Effector memory CD4-positive, alpha-beta T cell (primary cell): ENCODE data around the gene RANBP3.

Experiments
- DNase-seq, 3 donors: peaks; one replicate each; pipeline ENCODE4 v3.0.0-alpha.2; 2020
- H3K27ac ChIP-seq: 2 replicates; pipeline ENCODE4 v1.7.0; 2013; ENCODE audit warnings: mild to moderate bottlenecking, low read length, moderate library complexity; ENCODE audit not compliant: insufficient read depth, poor library complexity, severe bottlenecking
- H3K27me3 ChIP-seq: replicated peaks from 2 replicates; pipeline ENCODE4 v1.7.0; 2013; ENCODE audit warnings: mild to moderate bottlenecking, low read length; ENCODE audit not compliant: insufficient read depth, control insufficient read depth, poor library complexity, severe bottlenecking
- H3K36me3 ChIP-seq: 2 replicates; pipeline ENCODE4 v1.7.0; 2013; ENCODE audit warnings: mild to moderate bottlenecking, low read length, moderate library complexity; ENCODE audit not compliant: control insufficient read depth, insufficient read depth
- H3K4me1 ChIP-seq: 2 replicates; pipeline ENCODE4 v1.7.0; 2013; ENCODE audit warnings: low read length, mild to moderate bottlenecking; ENCODE audit not compliant: control insufficient read depth, insufficient read depth, poor library complexity, severe bottlenecking
- H3K4me3 ChIP-seq: 2 replicates; pipeline ENCODE4 v1.7.0; 2013; ENCODE audit warnings: low read length, low read depth, mild to moderate bottlenecking; ENCODE audit not compliant: insufficient read depth, poor library complexity, severe bottlenecking
- H3K9me3 ChIP-seq: 2 replicates; pipeline ENCODE4 v1.7.0; 2013; ENCODE audit warnings: mild to moderate bottlenecking, low read length, moderate library complexity; ENCODE audit not compliant: control insufficient read depth

The RANBP3 gene

DNA sequence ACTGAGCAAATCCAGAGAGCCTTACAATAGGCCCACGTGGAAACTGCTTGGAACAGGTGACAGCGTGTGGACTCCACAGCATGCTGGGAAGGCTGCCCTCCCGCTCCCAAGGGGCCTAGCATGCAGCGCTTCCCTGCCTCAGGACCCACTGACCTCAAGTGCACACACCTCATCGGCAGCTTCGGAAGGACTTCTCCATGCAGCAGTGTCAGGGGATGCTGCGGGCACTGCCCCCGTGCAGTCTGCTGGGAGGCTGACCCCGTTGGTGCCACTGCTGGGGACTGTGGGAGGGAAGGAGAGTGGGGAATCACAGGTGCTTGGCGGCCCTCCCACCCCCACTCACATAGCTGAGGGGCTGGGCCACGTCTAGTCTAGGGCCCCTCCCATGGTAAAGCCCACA lies 46.7 kb downstream of the RANBP3 start:
- DNase-seq, result no peak
- no peaks in the 10 kb centered on the region for H3K27me3 ChIP-seq
- no peaks in the 10 kb centered on the region for H3K9me3 ChIP-seq
- no peaks in the 10 kb centered on the region for H3K4me1 ChIP-seq
- H3K27ac ChIP-seq, result no peak overlapping the region
- no peak overlapping the region for H3K4me3 ChIP-seq
- H3K36me3 ChIP-seq, result peaks cover 80% of the 10 kb centered on the region

DNA sequence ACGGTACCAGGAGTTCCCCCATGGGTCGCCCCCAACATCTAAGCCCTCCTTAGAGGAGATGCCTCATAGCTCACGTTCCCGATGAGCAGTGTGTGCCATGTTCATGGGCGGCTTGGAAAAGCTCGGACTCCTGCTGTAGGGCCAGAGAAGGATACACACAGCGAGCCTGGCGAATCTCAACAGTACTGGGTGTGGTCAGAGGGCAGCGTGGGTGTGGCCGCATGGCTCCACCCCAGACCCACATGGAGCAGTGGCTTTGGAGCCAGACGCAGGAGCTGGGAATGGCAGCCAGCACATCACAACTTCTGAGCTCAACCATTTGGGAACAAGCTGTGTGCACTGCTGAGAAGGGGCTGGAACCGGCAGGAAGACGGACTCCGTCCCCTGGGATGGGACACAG lies 48.3 kb downstream of the RANBP3 start:
- H3K27ac ChIP-seq, result no peak overlapping the region
- H3K4me3 ChIP-seq, result no peak overlapping the region
- DNase-seq, result no peak
- H3K36me3 ChIP-seq, result peaks cover 85% of the 10 kb centered on the region
- no peaks in the 10 kb centered on the region for H3K9me3 ChIP-seq
- no peaks in the 10 kb centered on the region for H3K27me3 ChIP-seq
- H3K4me1 ChIP-seq, result no peaks in the 10 kb centered on the region

DNA sequence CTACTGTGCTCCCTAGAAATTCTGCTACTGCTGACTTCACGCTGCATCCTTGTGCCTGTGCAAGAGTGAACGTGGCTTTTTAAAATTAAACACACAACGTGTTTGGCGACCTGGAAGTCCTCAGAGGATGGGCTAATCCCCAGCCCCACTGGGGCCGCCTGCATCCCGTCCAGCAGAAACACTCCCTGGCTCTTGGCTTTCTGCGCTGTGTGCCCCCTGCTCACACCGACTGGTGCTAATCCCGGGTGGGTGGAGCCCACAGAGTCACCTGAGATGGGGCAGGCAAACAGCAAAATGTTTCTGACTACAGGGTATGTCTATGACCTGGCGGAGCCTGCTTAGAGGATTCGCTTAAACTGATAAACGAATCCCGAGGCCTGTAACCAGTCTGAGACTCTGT lies 48.8 kb downstream of the RANBP3 start:
- no peak overlapping the region for H3K27ac ChIP-seq
- no peak overlapping the region for H3K4me3 ChIP-seq
- no peak for DNase-seq
- peaks cover 89% of the 10 kb centered on the region for H3K36me3 ChIP-seq
- H3K9me3 ChIP-seq, result no peaks in the 10 kb centered on the region
- H3K27me3 ChIP-seq, result no peaks in the 10 kb centered on the region
- H3K4me1 ChIP-seq, result no peaks in the 10 kb centered on the region

DNA sequence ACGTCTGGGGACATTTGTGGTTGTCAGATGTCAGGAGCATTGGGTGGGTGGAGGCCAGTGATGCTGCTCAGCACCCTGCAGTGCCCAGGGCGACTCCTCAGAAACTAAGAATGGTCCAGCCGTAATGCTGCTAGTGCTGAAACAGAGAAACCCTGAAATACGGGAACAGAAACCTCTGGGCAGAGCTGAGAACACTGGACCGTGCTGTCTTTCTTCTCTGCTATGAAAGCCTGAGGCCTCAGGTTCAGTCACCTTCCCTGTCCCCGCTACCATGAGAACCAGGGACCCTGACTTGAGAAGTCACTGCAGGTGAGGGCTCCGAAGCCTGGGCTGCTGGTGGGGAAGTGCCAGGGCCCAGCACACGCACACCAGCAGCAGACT lies 50.5 kb downstream of the RANBP3 start:
- no peaks in the 10 kb centered on the region for H3K27me3 ChIP-seq
- H3K4me3 ChIP-seq, result no peak overlapping the region
- no peak for DNase-seq
- peaks cover 97% of the 10 kb centered on the region for H3K36me3 ChIP-seq
- H3K9me3 ChIP-seq, result no peaks in the 10 kb centered on the region
- no peak overlapping the region for H3K27ac ChIP-seq
- H3K4me1 ChIP-seq, result no peaks in the 10 kb centered on the region

DNA sequence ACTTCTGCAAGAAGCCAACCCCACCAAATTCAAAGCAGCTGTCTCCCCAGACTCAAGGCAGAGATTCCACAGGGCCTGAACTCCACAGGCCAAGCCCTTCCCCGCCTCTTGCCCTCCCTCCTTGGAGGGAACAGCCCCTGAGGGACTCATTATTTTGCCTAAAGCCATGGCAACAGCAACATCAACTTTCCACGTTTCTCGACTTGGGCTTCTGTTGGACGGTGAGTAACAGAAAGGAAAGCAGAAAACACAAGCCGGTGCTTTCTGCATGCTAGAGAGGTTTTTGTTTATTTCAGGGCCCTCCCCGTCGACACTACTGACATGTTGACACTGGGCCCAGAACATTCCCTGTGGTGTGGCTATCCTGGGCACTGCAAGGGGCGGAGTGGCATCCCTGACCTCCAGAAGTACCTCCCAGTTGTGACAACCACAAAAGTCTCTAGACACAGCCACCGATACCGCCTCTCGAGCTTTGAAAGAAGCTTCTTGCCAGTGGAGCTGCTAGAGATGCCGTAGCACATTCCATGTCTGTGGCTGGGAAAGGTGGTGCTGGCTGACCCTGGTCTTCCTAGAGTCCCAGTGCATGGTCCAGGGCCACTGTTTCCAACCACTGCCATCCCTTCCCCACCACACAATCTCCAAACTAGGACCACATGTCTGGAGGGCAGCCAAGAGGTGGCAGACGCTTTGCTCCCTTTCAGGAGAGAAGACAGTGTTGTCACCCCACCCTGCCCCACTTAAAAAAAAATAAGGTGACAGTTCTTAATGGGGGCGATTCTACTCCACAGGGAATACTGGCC lies 51.1 kb downstream of the RANBP3 start:
- no peak for DNase-seq
- Histone ChIP-seq H3K27ac (no peak overlapping the region), H3K4me3 (no peak overlapping the region), H3K27me3 (no peaks in the 10 kb centered on the region), H3K9me3 (no peaks in the 10 kb centered on the region), H3K36me3 (peaks cover 98% of the 10 kb centered on the region), H3K4me1 (no peaks in the 10 kb centered on the region)

DNA sequence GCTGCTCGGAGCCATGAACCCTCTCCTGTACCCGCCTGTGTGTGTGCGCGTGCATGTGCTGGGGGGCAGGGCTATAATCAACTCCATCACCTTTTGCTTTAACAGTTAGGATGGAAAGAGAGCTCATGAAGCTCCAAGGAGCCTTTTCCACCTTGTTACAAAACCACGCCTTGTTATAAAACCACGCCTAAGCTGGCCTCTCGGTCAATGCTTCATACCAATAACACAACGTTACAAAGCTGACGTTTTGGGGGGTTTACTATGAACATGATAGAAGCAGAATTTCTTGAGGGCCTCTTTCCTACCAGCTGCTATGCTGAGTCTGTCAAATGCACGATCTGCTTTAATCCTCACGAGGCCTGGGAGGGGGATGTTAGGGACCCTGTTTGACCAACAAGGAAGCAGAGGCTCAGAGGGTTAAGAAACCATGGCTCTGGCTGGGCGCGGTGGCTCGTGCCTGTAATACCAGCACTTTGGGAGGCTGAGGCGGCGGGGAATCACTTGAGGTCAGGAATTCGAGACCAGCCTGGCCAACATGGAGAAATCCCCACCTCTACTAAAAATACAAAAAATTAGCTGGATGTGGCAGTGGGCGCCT lies 52.0 kb downstream of the RANBP3 start:
- peaks cover 98% of the 10 kb centered on the region for H3K36me3 ChIP-seq
- no peaks in the 10 kb centered on the region for H3K9me3 ChIP-seq
- no peaks in the 10 kb centered on the region for H3K27me3 ChIP-seq
- no peak for DNase-seq
- no peak overlapping the region for H3K4me3 ChIP-seq
- no peak overlapping the region for H3K27ac ChIP-seq
- no peaks in the 10 kb centered on the region for H3K4me1 ChIP-seq

DNA sequence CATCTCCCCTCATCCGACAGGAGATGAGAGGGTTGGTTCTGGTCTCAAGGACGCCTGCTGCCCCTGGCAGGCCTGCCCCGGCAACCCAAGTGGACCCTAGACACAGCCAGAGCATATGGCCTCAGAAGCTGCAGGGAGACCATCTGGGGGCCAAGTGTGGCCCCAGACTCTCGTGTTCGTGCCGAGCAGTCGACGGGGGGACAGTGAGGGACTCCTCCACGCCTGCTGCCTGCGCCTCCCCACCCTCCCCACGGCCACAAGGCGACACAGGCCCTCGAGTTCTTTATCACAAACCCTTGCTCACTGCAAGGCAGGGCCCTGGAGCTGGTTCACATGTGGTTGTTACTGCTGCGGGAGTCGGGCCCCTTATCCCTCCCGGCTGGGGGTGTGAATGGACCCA lies 54.6 kb downstream of the RANBP3 start:
- Histone ChIP-seq H3K27ac (no peak overlapping the region), H3K4me3 (no peak overlapping the region), H3K27me3 (no peaks in the 10 kb centered on the region), H3K36me3 (peaks cover 99% of the 10 kb centered on the region), H3K4me1 (no peaks in the 10 kb centered on the region), H3K9me3 (no peaks in the 10 kb centered on the region)
- no peak for DNase-seq

DNA sequence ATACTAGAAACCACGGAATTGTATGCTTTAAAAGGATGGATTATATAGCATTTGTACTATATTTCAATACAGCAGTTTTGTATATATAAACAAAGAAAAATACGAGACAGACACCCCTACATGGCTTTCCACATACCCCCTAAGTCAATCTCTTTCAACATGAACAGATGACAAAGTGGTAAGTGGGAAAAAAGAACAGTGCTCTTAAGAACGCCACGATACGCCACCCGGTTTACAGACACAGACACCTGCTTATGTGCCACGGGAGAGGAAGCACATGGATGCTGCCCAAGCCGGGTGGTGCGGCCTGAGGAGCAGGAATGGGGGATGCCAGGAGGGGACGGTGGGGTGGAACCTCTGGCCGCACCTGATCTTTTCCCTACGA lies 55.8 kb downstream of the RANBP3 start:
- Histone ChIP-seq H3K36me3 (peaks cover 97% of the 10 kb centered on the region), H3K27ac (no peak overlapping the region), H3K4me1 (no peaks in the 10 kb centered on the region), H3K4me3 (no peak overlapping the region), H3K27me3 (no peaks in the 10 kb centered on the region), H3K9me3 (no peaks in the 10 kb centered on the region)
- no peak for DNase-seq

DNA sequence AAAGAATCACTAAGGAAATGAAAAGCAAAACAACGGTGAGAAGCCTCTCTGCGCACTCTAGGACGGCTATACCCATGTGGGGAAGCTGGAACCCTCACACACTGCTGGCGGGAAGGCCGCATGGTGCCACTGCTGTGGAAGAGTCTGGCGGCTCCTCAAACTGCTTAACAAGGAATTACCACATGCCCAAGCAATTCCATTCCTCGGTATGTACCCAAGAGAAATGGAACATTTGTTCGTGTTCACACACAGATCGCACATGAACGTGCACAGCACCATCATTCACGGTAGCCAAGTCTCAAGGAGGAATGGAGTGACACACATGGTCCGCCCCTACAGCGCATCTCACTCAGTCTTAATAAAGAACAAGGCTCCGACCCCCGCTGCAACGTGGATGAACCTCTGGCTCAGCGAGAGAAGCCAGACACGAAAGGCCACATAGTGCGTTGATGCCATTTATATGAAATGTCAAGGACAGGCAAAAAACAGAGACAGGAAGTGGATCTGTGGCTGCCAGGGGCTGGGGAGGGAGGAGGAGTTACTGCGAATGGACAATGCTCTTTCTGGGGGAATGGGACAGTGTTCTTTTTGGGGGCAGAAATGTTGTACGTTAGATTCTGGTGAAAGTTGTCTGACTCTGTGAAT lies 56.3 kb downstream of the RANBP3 start:
- H3K4me3 ChIP-seq, result no peak overlapping the region
- H3K9me3 ChIP-seq, result no peaks in the 10 kb centered on the region
- DNase-seq, result no peak
- peaks cover 97% of the 10 kb centered on the region for H3K36me3 ChIP-seq
- H3K27ac ChIP-seq, result no peak overlapping the region
- no peaks in the 10 kb centered on the region for H3K4me1 ChIP-seq
- H3K27me3 ChIP-seq, result no peaks in the 10 kb centered on the region

DNA sequence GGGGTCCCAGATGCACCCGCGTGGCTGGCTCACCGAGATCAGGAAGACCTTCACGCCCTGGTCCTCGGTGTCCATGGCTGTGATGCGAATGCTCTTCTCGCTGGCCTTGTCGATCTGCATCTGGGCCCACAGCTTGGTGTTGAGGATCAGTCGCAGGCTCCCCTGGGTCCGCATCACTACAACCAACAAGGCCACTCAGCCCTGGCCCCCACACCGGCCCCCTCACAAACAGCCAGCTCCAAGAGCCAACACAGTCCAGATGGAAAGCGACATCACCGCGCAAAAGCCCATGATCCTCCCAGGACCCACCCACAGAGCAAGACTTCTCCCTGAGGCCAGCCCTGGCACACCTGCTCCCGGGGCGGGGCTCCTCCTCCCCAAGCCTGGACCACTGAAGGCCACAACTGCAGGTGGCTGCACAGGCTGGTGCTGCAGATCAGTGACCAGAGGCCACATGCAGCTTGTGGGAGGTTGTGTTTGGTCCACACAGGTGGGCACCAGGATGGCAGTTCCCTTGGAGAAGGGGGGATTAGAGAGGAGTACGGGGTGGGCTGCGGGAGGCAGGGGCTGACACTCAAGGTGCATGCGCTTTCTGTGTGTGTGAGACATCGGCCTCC lies 59.4 kb downstream of the RANBP3 start:
- Histone ChIP-seq H3K36me3 (peaks cover 85% of the 10 kb centered on the region), H3K27ac (no peak overlapping the region), H3K27me3 (no peaks in the 10 kb centered on the region), H3K4me3 (no peak overlapping the region), H3K4me1 (no peaks in the 10 kb centered on the region), H3K9me3 (no peaks in the 10 kb centered on the region)
- DNase-seq, result no peak
